Astrocyte of the cerebellum (primary cell): ENCODE measurements around the gene CLDN16.

Source experiments
- DNase-seq: peaks from one replicate; pipeline ENCODE4 v3.0.0-alpha.2; 2011; ENCODE audit warnings: low read depth
- H3K4me3 ChIP-seq: 2 replicates; pipeline ENCODE4 v1.5.1; 2011; ENCODE audit warnings: mild to moderate bottlenecking, low read depth, low read length, moderate library complexity
- in situ Hi-C: cut with HindIII; loops from 2 replicates; pipeline ENCODE4 v1.10.0; 2017; ENCODE audit warnings: low sequenced_read_pairs
- TF ChIP-seq, protein P1 (sequence below): IDR thresholded peaks from 2 replicates; pipeline ENCODE4 v1.5.1; 2012; ENCODE audit warnings: low read length, low read depth, moderate library complexity, mild to moderate bottlenecking; ENCODE audit errors: missing control alignments

Gene CLDN16

DNA sequence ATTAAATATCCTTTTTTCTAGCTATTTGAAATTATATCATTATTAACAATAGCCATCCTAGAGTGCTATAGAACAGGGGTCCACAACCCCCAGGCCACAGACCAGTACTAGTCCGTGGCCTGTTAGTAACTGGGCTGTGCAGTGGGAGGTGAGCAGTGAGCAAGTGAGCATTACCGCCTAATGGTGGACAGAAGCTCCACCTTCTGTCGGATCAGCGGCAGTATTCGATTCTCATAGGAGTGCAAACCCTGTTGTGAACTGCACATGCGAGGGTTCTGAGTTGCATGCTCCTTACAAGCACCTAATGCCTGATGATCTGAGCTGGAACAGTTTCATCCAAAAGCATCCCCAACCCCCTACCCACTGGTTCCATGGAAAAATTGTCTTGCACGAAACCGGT lies 11.7 kb downstream of the CLDN16 start:
- no peak overlapping the region for H3K4me3 ChIP-seq
- in situ Hi-C loops: no loop called here
- TF ChIP-seq, protein P1, sequence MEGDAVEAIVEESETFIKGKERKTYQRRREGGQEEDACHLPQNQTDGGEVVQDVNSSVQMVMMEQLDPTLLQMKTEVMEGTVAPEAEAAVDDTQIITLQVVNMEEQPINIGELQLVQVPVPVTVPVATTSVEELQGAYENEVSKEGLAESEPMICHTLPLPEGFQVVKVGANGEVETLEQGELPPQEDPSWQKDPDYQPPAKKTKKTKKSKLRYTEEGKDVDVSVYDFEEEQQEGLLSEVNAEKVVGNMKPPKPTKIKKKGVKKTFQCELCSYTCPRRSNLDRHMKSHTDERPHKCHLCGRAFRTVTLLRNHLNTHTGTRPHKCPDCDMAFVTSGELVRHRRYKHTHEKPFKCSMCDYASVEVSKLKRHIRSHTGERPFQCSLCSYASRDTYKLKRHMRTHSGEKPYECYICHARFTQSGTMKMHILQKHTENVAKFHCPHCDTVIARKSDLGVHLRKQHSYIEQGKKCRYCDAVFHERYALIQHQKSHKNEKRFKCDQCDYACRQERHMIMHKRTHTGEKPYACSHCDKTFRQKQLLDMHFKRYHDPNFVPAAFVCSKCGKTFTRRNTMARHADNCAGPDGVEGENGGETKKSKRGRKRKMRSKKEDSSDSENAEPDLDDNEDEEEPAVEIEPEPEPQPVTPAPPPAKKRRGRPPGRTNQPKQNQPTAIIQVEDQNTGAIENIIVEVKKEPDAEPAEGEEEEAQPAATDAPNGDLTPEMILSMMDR: no peak
- DNase-seq: no peak

DNA sequence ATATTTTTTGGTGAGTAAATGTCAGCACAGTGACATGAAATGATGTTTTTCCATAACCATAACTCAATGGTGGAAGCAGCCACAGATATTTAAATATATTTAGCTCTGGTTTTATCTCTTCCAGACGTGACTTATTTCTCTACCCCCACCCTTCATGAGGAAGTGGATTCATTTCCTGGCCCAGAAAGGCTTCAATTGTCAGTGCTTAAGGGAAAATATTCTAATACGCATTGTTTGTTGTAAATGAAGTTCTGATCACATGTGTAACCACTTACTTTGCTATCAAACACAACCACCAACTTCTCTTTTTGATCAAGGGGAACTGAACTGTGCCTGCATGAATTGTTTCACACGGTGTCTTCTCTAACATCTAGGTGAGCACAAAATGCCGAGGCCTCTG lies 14.0 kb downstream of the CLDN16 start:
- no peak for DNase-seq
- in situ Hi-C loops: no loop called here
- TF ChIP-seq, protein P1: no peak
- no peak overlapping the region for H3K4me3 ChIP-seq

GRCh38 chr3:190404715-190405114 lies 16.8 kb downstream of the CLDN16 start:
- TF ChIP-seq, protein P1: no peak
- DNase-seq: no peak
- no peak overlapping the region for H3K4me3 ChIP-seq
- in situ Hi-C loops: no loop called here

DNA sequence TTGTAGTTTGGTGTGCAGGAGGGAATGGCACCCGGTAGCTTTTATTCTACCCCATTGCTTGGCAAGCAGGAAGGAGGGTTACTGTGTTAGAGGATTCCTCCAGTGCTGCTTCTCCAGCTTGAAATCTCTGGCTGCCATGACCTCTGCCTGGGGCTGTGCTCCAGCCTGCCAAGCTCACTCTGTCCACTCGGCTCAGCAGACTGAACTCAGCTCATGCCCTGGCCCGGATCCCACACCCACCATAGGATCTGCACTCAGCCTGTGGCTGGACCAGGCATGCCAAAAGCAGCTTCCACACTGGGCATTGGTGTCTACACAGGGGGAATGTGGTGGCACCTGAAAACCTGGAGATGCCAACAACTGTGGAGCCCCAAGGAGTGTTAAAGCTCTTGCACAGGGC lies 26.3 kb downstream of the CLDN16 start:
- no peak for DNase-seq
- H3K4me3 ChIP-seq: no peak overlapping the region
- TF ChIP-seq, protein P1: no peak
- in situ Hi-C loops: no loop called here

DNA sequence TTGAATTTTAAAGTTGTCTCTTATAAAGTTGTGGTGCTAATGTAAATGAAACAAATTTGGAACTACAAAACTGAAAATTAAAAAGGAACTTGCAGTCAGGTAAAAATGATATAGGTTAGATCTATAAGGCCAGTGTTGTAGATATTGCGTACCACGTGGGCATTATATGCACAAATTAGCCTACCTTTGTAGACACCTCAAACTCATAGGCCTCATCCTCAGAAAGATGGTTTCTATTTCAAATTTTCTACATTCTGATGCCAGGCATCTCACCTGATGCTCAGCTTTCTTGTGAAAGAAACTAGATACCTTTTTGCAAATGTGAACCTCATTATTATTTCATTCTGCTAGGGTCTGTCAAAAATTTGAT lies 36.1 kb downstream of the CLDN16 start:
- in situ Hi-C loops: no loop called here
- TF ChIP-seq, protein P1: no peak
- DNase-seq: no peak
- H3K4me3 ChIP-seq: no peak overlapping the region

- peak; percentile 60 for DNase-seq
- TF ChIP-seq, protein P1: peak; percentile 67
- no peak overlapping the region for H3K4me3 ChIP-seq
- in situ Hi-C loops: no loop called here
Measured at GRCh38 chr3:190424478-190425439, 36.8 kb downstream of the CLDN16 start.
